AG04449 (cell line): Measurements from ENCODE around the gene PRR29.

ENCODE experiments used
- CTCF ChIA-PET: fragments of 350-600 bp; formaldehyde crosslinking; extraction: SDS; loops from one replicate; lab custom pipeline; 2021; ENCODE audit warnings: antibody characterized with exemption; lab: Yijun Ruan, JAX
- POLR2A ChIA-PET: fragments of 400-600, 350-600 bp; formaldehyde crosslinking; extraction: SDS; loops from one replicate; lab custom pipeline; 2020; ENCODE audit warnings: antibody characterized with exemption, inconsistent platforms; lab: Yijun Ruan, JAX
- DNase-seq: peaks from one replicate; pipeline ENCODE4 v3.0.0-alpha.2; 2010; ENCODE audit warnings: low read depth, low spot score
- H3K4me3 ChIP-seq: 2 replicates; pipeline ENCODE4 v1.5.1; 2011; ENCODE audit warnings: low read depth, mild to moderate bottlenecking, control low read depth, low read length
- CTCF ChIP-seq: IDR thresholded peaks from one replicate; pipeline ENCODE4 v1.5.1; 2011; ENCODE audit warnings: mild to moderate bottlenecking, moderate library complexity, low read length, control low read depth, inconsistent platforms; ENCODE audit not compliant: insufficient read depth; ENCODE audit errors: missing control alignments

PRR29 gene

GRCh38 chr17:64024781-64025731 lies 26.9 kb downstream of the PRR29 start:
- no peak for TF ChIP-seq CTCF
- no peak overlapping the region for H3K4me3 ChIP-seq
- no peak for DNase-seq
- ChIA-PET POLR2A (interaction anchor here (0.7 kb wide), 1 partner anchor 32 kb away, joined by 4 read pairs; no protein-coding TSS in a partner anchor), CTCF (interaction anchor here (0.8 to 16.7 kb wide), 39 partner anchors 8 to 332 kb away, joined by 3 to 1118 read pairs (median 5); partner anchors contain the start of genes CSHL1, ERN1, GH1 and PRR29)

GRCh38 chr17:64025732-64026294 lies 27.7 kb downstream of the PRR29 start:
- no peak for DNase-seq
- ChIA-PET POLR2A (interaction anchor here (0.7 kb wide), 1 partner anchor 31 kb away, joined by 4 read pairs; no protein-coding TSS in a partner anchor), CTCF (interaction anchor here (0.6 to 16.7 kb wide), 42 partner anchors 8 to 470 kb away, joined by 3 to 1118 read pairs (median 5); partner anchors contain the start of genes CSHL1, ERN1, GH1 and PRR29)
- TF ChIP-seq CTCF, result peak; percentile 90
- peak overlapping the region; percentile 20 for H3K4me3 ChIP-seq

- CTCF ChIA-PET, result interaction anchor here (0.6 to 16.7 kb wide), 50 partner anchors 8 to 389 kb away, joined by 3 to 1118 read pairs (median 5); partner anchors contain the start of genes CD79B, CSHL1, ERN1 and GH1
- H3K4me3 ChIP-seq, result no peak overlapping the region
- peak; percentile 69 for TF ChIP-seq CTCF
- POLR2A ChIA-PET, result interaction anchor here (0.9 to 2.2 kb wide), 4 partner anchors 100 to 117 kb away, joined by 3 to 11 read pairs (median 4); partner anchors contain the start of gene ERN1
- peak; percentile 16 for DNase-seq
These were observed 30.8 kb downstream of the PRR29 start for GRCh38 chr17:64028874-64029464.

- POLR2A ChIA-PET, result no interaction called here
- CTCF ChIA-PET, result interaction anchor here (0.8 to 16.7 kb wide), 7 partner anchors 9 to 127 kb away, joined by 4 to 1118 read pairs (median 79); partner anchors contain the start of genes CSHL1, ERN1 and GH1
- no peak for DNase-seq
- TF ChIP-seq CTCF, result no peak
- no peak overlapping the region for H3K4me3 ChIP-seq
These were observed 33.9 kb downstream of the PRR29 start for GRCh38 chr17:64032081-64032480.

GRCh38 chr17:64036198-64036922 lies 38.2 kb downstream of the PRR29 start:
- CTCF ChIA-PET, result interaction anchor here (2.5 to 4.2 kb wide), 3 partner anchors 7 to 96 kb away, joined by 11 to 34 read pairs (median 20); partner anchors contain the start of gene ERN1

More at GRCh38 chr17:64036198-64036922, 38.2 kb downstream of the PRR29 start:
- no peak for TF ChIP-seq CTCF
- H3K4me3 ChIP-seq, result no peak overlapping the region
- DNase-seq, result no peak
- POLR2A ChIA-PET, result no interaction called here
